Motor neuron (in vitro differentiated cells): ENCODE data around the gene STIM1. TPM values are rescaled to one million over a fixed set of nuclear protein-coding genes. Genes with fewer than 3 reads are reported as not detected.

Source experiments
- ATAC-seq, 8 experiments: fragments of 200-7000 bp; cut with Tn5 transposase; replicated peaks in 6 of 8; 2 replicates each; pipeline ENCODE4 v1.8.0; 2021; ENCODE audit warnings: mild to moderate bottlenecking in 8 of 8, moderate library complexity in 8 of 8
- H3K27ac ChIP-seq, 2 donors: fragments of 250-450 bp; sonication (Bioruptor Pico); 2 replicates each; pipeline ENCODE4 v1.9.0; 2021; ENCODE audit warnings: antibody characterized with exemption in 2 of 2, mild to moderate bottlenecking in 2 of 2, moderate library complexity in 1 of 2
- H3K4me1 ChIP-seq, 2 donors: fragments of 250-450 bp; sonication (Bioruptor Pico); replicated peaks in 1 of 2; 2 replicates each; pipeline ENCODE4 v1.6.1; 2021; ENCODE audit warnings: antibody characterized with exemption in 2 of 2, mild to moderate bottlenecking in 2 of 2, moderate library complexity in 1 of 2
- H3K4me3 ChIP-seq, 5 donors: fragments of 250-450 bp; sonication (Bioruptor Pico); 2 replicates each; pipeline ENCODE4 v1.9.0; 2021; ENCODE audit warnings: antibody characterized with exemption in 5 of 5, mild to moderate bottlenecking in 5 of 5, moderate library complexity in 4 of 5
- WGBS, 10 experiments: fragments of 450-650 bp; shearing (Covaris generic); methylation state at CpG; one replicate each; pipeline ENCODE4 v1.0.0; 2022; 5-methylcytosine and 5-hydroxymethylcytosine counted together
- in situ Hi-C, 9 experiments: fragments of 400-800 bp; cut with MboI; loops; one replicate each; pipeline ENCODE4 v1.15.0; 2021; ENCODE audit warnings: low sequenced_read_pairs in 9 of 9, low pct_unique_long_range_greater_than_20kb in 2 of 9; ENCODE audit not compliant: unreplicated experiment in 9 of 9
- total RNA-seq, 8 experiments: library from RNA; unstranded; fragments of 300-600 nt; gene quantifications; 2 replicates each; pipeline versions ENCODE4 v1.2.3 to v1.2.4, GENCODE V29; 2022

Gene STIM1
- total RNA-seq, 8 experiments from 2014 or later, result 6.2 to 47.3 (median 10.2) TPM

- Histone ChIP-seq H3K4me3 (no peak overlapping the region), H3K4me1 (peaks cover 3 to 8% of the 10 kb centered on the region in 2 donors), H3K27ac (no peak overlapping the region)
- 0 to 100% (median 85%) methylated on average over 1 of the region's 1 CpG; no CpG with 5 or more reads in 4 of the 10 experiments for WGBS, 10 experiments
- no peak for ATAC-seq
- in situ Hi-C loops, result loop anchor here in 1 of 9 experiments (25.0 kb wide), 1 partner anchor 192 kb away; the partner anchor contains the start of gene STIM1
Observed at GRCh38 chr11:4054643-4055042, 199.2 kb downstream of the STIM1 start.

GRCh38 chr11:4059424-4059823 is 204.0 kb downstream of the STIM1 start:
- Histone ChIP-seq H3K4me1 (peaks cover 3 to 8% of the 10 kb centered on the region in 2 donors), H3K27ac (no peak overlapping the region), H3K4me3 (no peak overlapping the region)
- in situ Hi-C loops, result loop anchor here in 1 of 9 experiments (25.0 kb wide), 1 partner anchor 197 kb away; the partner anchor contains the start of gene STIM1
- ATAC-seq, result no peak
- WGBS, 10 experiments, result 100% methylated on average over 1 of the region's 1 CpG; no CpG with 5 or more reads in 9 of the 10 experiments

GRCh38 chr11:4060182-4060923 is 204.9 kb downstream of the STIM1 start:
- in situ Hi-C loops, result loop anchor here in 1 of 9 experiments (25.0 kb wide), 1 partner anchor 198 kb away; the partner anchor contains the start of gene STIM1
- no peak overlapping the region for H3K4me3 ChIP-seq
- WGBS, 10 experiments, result 53 to 100% (median 96%) methylated on average over 1 to 4 of the region's 4 CpGs; no CpG with 5 or more reads in 2 of the 10 experiments
- ATAC-seq, result no peak
- H3K4me1 ChIP-seq, result peaks cover 3 to 8% of the 10 kb centered on the region in 2 donors
- no peak overlapping the region for H3K27ac ChIP-seq

- no peak overlapping the region for H3K27ac ChIP-seq
- WGBS, 10 experiments, result 67 to 100% (median 100%) methylated on average over 1 of the region's 1 CpG; no CpG with 5 or more reads in 2 of the 10 experiments
- peaks cover 3 to 8% of the 10 kb centered on the region in 2 donors for H3K4me1 ChIP-seq
- no peak overlapping the region for H3K4me3 ChIP-seq
- in situ Hi-C loops, result loop anchor here in 1 of 9 experiments (25.0 kb wide), 1 partner anchor 199 kb away; the partner anchor contains the start of gene STIM1
- ATAC-seq, result no peak
Observed at GRCh38 chr11:4061700-4062099, 206.2 kb downstream of the STIM1 start.

GRCh38 chr11:4063348-4063747 is 207.9 kb downstream of the STIM1 start:
- ATAC-seq, result no peak
- in situ Hi-C loops, result loop anchor here in 1 of 9 experiments (25.0 kb wide), 1 partner anchor 201 kb away; the partner anchor contains the start of gene STIM1
- no peak overlapping the region for H3K27ac ChIP-seq
- no peak overlapping the region for H3K4me3 ChIP-seq
- peaks cover 0 to 2% of the 10 kb centered on the region in 2 donors for H3K4me1 ChIP-seq
- 90 to 100% (median 97%) methylated on average over 2 to 3 of the region's 3 CpGs for WGBS, 10 experiments

- 100% methylated on average over 1 of the region's 1 CpG; no CpG with 5 or more reads in 9 of the 10 experiments for WGBS, 10 experiments
- Histone ChIP-seq H3K27ac (no peak overlapping the region), H3K4me3 (no peak overlapping the region), H3K4me1 (no peaks in the 10 kb centered on the region)
- in situ Hi-C loops, result loop anchor here in 1 of 9 experiments (25.0 kb wide), 1 partner anchor 202 kb away; the partner anchor contains the start of gene STIM1
- no peak for ATAC-seq
Observed at GRCh38 chr11:4064278-4064955, 209.0 kb downstream of the STIM1 start.

- no peak overlapping the region for H3K27ac ChIP-seq
- no peaks in the 10 kb centered on the region for H3K4me1 ChIP-seq
- no peak overlapping the region for H3K4me3 ChIP-seq
- WGBS, 10 experiments, result 80 to 100% (median 100%) methylated on average over 1 of the region's 1 CpG; no CpG with 5 or more reads in 4 of the 10 experiments
- in situ Hi-C loops, result loop anchor here in 1 of 9 experiments (25.0 kb wide), 1 partner anchor 203 kb away; the partner anchor contains the start of gene STIM1
- ATAC-seq, result no peak
Observed at GRCh38 chr11:4065086-4065485, 209.6 kb downstream of the STIM1 start.

GRCh38 chr11:4065601-4066377 is 210.3 kb downstream of the STIM1 start:
- Histone ChIP-seq H3K4me1 (no peaks in the 10 kb centered on the region), H3K4me3 (no peak overlapping the region), H3K27ac (no peak overlapping the region)
- in situ Hi-C loops, result loop anchor here in 1 of 9 experiments (25.0 kb wide), 1 partner anchor 203 kb away; the partner anchor contains the start of gene STIM1
- 54 to 86% (median 78%) methylated on average over 1 to 2 of the region's 2 CpGs; no CpG with 5 or more reads in 6 of the 10 experiments for WGBS, 10 experiments
- no peak for ATAC-seq

GRCh38 chr11:4066910-4067309 is 211.4 kb downstream of the STIM1 start:
- no peak for ATAC-seq
- WGBS, 10 experiments, result 69 to 100% (median 90%) methylated on average over 1 to 5 of the region's 5 CpGs; no CpG with 5 or more reads in 3 of the 10 experiments
- H3K4me3 ChIP-seq, result no peak overlapping the region
- no peak overlapping the region for H3K27ac ChIP-seq
- in situ Hi-C loops, result loop anchor here in 1 of 9 experiments (25.0 kb wide), 1 partner anchor 205 kb away; the partner anchor contains the start of gene STIM1
- H3K4me1 ChIP-seq, result no peaks in the 10 kb centered on the region

GRCh38 chr11:4068962-4069361 is 213.5 kb downstream of the STIM1 start:
- Histone ChIP-seq H3K4me1 (no peaks in the 10 kb centered on the region), H3K4me3 (no peak overlapping the region), H3K27ac (no peak overlapping the region)
- in situ Hi-C loops, result loop anchor here in 1 of 9 experiments (25.0 kb wide), 1 partner anchor 207 kb away; the partner anchor contains the start of gene STIM1
- WGBS, 10 experiments, result 0 to 100% (median 60%) methylated on average over 1 of the region's 1 CpG; no CpG with 5 or more reads in 3 of the 10 experiments
- no peak for ATAC-seq

- Histone ChIP-seq H3K4me1 (no peaks in the 10 kb centered on the region), H3K4me3 (no peak overlapping the region), H3K27ac (no peak overlapping the region)
- no peak for ATAC-seq
- in situ Hi-C loops, result loop anchor here in 6 of 9 experiments (5.0 to 25.0 kb wide), 4 partner anchors 209 to 227 kb away; partner anchors contain the start of genes STIM1 (in 3 of the 6) and RHOG (in 2 of the 6)
Observed at GRCh38 chr11:4071325-4071724, 215.9 kb downstream of the STIM1 start.

- peak in 2 of 8 experiments; percentile 31 to 81 for ATAC-seq
Observed at GRCh38 chr11:4071914-4072313, 216.4 kb downstream of the STIM1 start.

More at GRCh38 chr11:4071914-4072313, 216.4 kb downstream of the STIM1 start:
- H3K4me1 ChIP-seq, result no peaks in the 10 kb centered on the region
- no peak overlapping the region for H3K4me3 ChIP-seq
- in situ Hi-C loops, result loop anchor here in 6 of 9 experiments (5.0 to 25.0 kb wide), 4 partner anchors 210 to 227 kb away; partner anchors contain the start of genes STIM1 (in 3 of the 6) and RHOG (in 2 of the 6)
- no peak overlapping the region for H3K27ac ChIP-seq
